HUES48 (cell line): ENCODE data around the gene ALS2CL.

ENCODE experiments used
- H3K27ac ChIP-seq: one replicate; pipeline ENCODE4 v1.7.0; 2013; ENCODE audit warnings: low read depth, low read length, inconsistent platforms
- H3K27me3 ChIP-seq: 2 replicates; pipeline ENCODE4 v1.6.1; 2013; ENCODE audit warnings: mild to moderate bottlenecking, low read length; ENCODE audit not compliant: control insufficient read depth, insufficient read depth
- H3K36me3 ChIP-seq: 2 replicates; pipeline ENCODE4 v1.6.1; 2013; ENCODE audit warnings: low read length; ENCODE audit not compliant: control insufficient read depth, insufficient read depth
- H3K4me1 ChIP-seq: 2 replicates; pipeline ENCODE4 v1.6.1; 2013; ENCODE audit warnings: mild to moderate bottlenecking, low read length; ENCODE audit not compliant: control insufficient read depth, insufficient read depth
- H3K4me3 ChIP-seq: 2 replicates; pipeline ENCODE4 v1.5.1; 2013; ENCODE audit warnings: mild to moderate bottlenecking, low read depth, low read length
- H3K9ac ChIP-seq: 2 replicates; pipeline ENCODE4 v1.6.1; 2013; ENCODE audit warnings: mild to moderate bottlenecking, low read depth, low read length, moderate library complexity
- H3K9me3 ChIP-seq: 2 replicates; pipeline ENCODE4 v1.6.1; 2013; ENCODE audit warnings: low read length; ENCODE audit not compliant: control insufficient read depth, insufficient read depth

The ALS2CL gene

GRCh38 chr3:46674031-46674845 is 19.2 kb downstream of the ALS2CL start:
- H3K27me3 ChIP-seq = no peaks in the 10 kb centered on the region
- no peak overlapping the region for H3K4me3 ChIP-seq
- no peaks in the 10 kb centered on the region for H3K9me3 ChIP-seq
- H3K4me1 ChIP-seq = no peaks in the 10 kb centered on the region
- no peak overlapping the region for H3K27ac ChIP-seq
- no peaks in the 10 kb centered on the region for H3K36me3 ChIP-seq
- no peak overlapping the region for H3K9ac ChIP-seq

GRCh38 chr3:46673151-46674030 is 20.1 kb downstream of the ALS2CL start:
- H3K27me3 ChIP-seq = no peaks in the 10 kb centered on the region
- H3K27ac ChIP-seq = no peak overlapping the region
- no peaks in the 10 kb centered on the region for H3K4me1 ChIP-seq
- H3K9me3 ChIP-seq = no peaks in the 10 kb centered on the region
- H3K36me3 ChIP-seq = no peaks in the 10 kb centered on the region
- no peak overlapping the region for H3K9ac ChIP-seq
- H3K4me3 ChIP-seq = no peak overlapping the region

GRCh38 chr3:46672349-46672695 is 21.2 kb downstream of the ALS2CL start:
- Histone ChIP-seq H3K27ac (no peak overlapping the region), H3K9me3 (no peaks in the 10 kb centered on the region), H3K4me3 (no peak overlapping the region), H3K27me3 (no peaks in the 10 kb centered on the region), H3K36me3 (no peaks in the 10 kb centered on the region), H3K9ac (no peak overlapping the region), H3K4me1 (no peaks in the 10 kb centered on the region)

GRCh38 chr3:46671541-46672348 is 21.7 kb downstream of the ALS2CL start:
- H3K4me1 ChIP-seq = no peaks in the 10 kb centered on the region
- no peak overlapping the region for H3K9ac ChIP-seq
- no peaks in the 10 kb centered on the region for H3K27me3 ChIP-seq
- no peak overlapping the region for H3K27ac ChIP-seq
- no peaks in the 10 kb centered on the region for H3K9me3 ChIP-seq
- no peak overlapping the region for H3K4me3 ChIP-seq
- H3K36me3 ChIP-seq = no peaks in the 10 kb centered on the region

GRCh38 chr3:46670891-46671427 is 22.5 kb downstream of the ALS2CL start:
- no peak overlapping the region for H3K27ac ChIP-seq
- H3K27me3 ChIP-seq = no peaks in the 10 kb centered on the region
- H3K9ac ChIP-seq = no peak overlapping the region
- H3K4me3 ChIP-seq = no peak overlapping the region
- H3K9me3 ChIP-seq = no peaks in the 10 kb centered on the region
- H3K36me3 ChIP-seq = no peaks in the 10 kb centered on the region
- no peaks in the 10 kb centered on the region for H3K4me1 ChIP-seq

GRCh38 chr3:46670000-46670890 is 23.2 kb downstream of the ALS2CL start:
- H3K4me1 ChIP-seq = no peaks in the 10 kb centered on the region
- no peaks in the 10 kb centered on the region for H3K9me3 ChIP-seq
- H3K27me3 ChIP-seq = no peaks in the 10 kb centered on the region
- no peak overlapping the region for H3K27ac ChIP-seq
- H3K36me3 ChIP-seq = no peaks in the 10 kb centered on the region
- no peak overlapping the region for H3K4me3 ChIP-seq
- H3K9ac ChIP-seq = no peak overlapping the region

GRCh38 chr3:46669191-46669999 is 24.1 kb downstream of the ALS2CL start:
- Histone ChIP-seq H3K9ac (no peak overlapping the region), H3K36me3 (no peaks in the 10 kb centered on the region), H3K4me1 (no peaks in the 10 kb centered on the region), H3K27me3 (no peaks in the 10 kb centered on the region), H3K9me3 (no peaks in the 10 kb centered on the region), H3K27ac (no peak overlapping the region), H3K4me3 (no peak overlapping the region)

GRCh38 chr3:46668591-46668990 is 24.9 kb downstream of the ALS2CL start:
- Histone ChIP-seq H3K9me3 (no peaks in the 10 kb centered on the region), H3K27ac (no peak overlapping the region), H3K4me3 (no peak overlapping the region), H3K36me3 (no peaks in the 10 kb centered on the region), H3K4me1 (no peaks in the 10 kb centered on the region), H3K27me3 (no peaks in the 10 kb centered on the region), H3K9ac (no peak overlapping the region)

- no peak overlapping the region for H3K27ac ChIP-seq
- no peaks in the 10 kb centered on the region for H3K27me3 ChIP-seq
- no peaks in the 10 kb centered on the region for H3K36me3 ChIP-seq
- no peaks in the 10 kb centered on the region for H3K9me3 ChIP-seq
- no peak overlapping the region for H3K9ac ChIP-seq
- peaks cover 4% of the 10 kb centered on the region; the same call in 1 of the 2 replicates for H3K4me1 ChIP-seq
- H3K4me3 ChIP-seq = no peak overlapping the region
Measured at GRCh38 chr3:46668116-46668515, 25.4 kb downstream of the ALS2CL start.
